Kidney (tissue), 14 donors: ENCODE results near the gene CST3. TPM values are rescaled to one million over a fixed set of nuclear protein-coding genes. Genes with fewer than 3 reads are reported as not detected.

Experiments
- DNase-seq, 5 donors: peaks; one replicate each; pipeline ENCODE4 v3.0.0-alpha.2; 2013 to 2020
- FAIRE-seq: peaks from 2 replicates; lab custom pipeline; 2012; peaks lifted over from hg19 to GRCh38; lab: Jason Lieb, UNC
- H3K27ac ChIP-seq, 2 donors: one replicate each; pipeline ENCODE4 v1.7.0; 2013; ENCODE audit warnings: low read depth in 2 of 2, low read length in 2 of 2, inconsistent platforms in 1 of 2
- H3K27me3 ChIP-seq: one replicate; pipeline ENCODE4 v1.7.1; 2013; ENCODE audit warnings: low read length, inconsistent platforms; ENCODE audit not compliant: control insufficient read depth, insufficient read depth
- H3K36me3 ChIP-seq, 3 donors: one replicate each; pipeline versions ENCODE4 v1.7.0 to v1.7.1; 2013; ENCODE audit warnings: low read length in 3 of 3, control low read depth in 1 of 3, inconsistent platforms in 1 of 3; ENCODE audit not compliant: insufficient read depth in 3 of 3, control insufficient read depth in 2 of 3
- H3K4me1 ChIP-seq, 3 donors: one replicate each; pipeline versions ENCODE4 v1.7.0 to v1.7.1; 2013; ENCODE audit warnings: low read length in 3 of 3, inconsistent platforms in 1 of 3, low read depth in 1 of 3; ENCODE audit not compliant: control insufficient read depth in 2 of 3, insufficient read depth in 2 of 3
- H3K4me3 ChIP-seq, 3 donors: one replicate each; pipeline versions ENCODE4 v1.7.0 to v1.8.1; 2013; ENCODE audit warnings: low read length in 3 of 3, control low read depth in 1 of 3, inconsistent platforms in 1 of 3
- H3K9ac ChIP-seq, 3 donors: one replicate each; pipeline versions ENCODE4 v1.7.0 to v1.7.1; 2013; ENCODE audit warnings: low read length in 3 of 3, control low read depth in 1 of 3, inconsistent platforms in 1 of 3
- H3K9me3 ChIP-seq, 3 donors: one replicate each; pipeline versions ENCODE4 v1.7.0 to v1.7.1; 2013; ENCODE audit warnings: low read length in 3 of 3, control low read depth in 1 of 3, inconsistent platforms in 1 of 3; ENCODE audit not compliant: control insufficient read depth in 2 of 3, insufficient read depth in 1 of 3
- intact Hi-C: fragments of 100-400 bp; cut with DNase I; formaldehyde crosslinking; loops from one replicate; pipeline ENCODE4 v1.11.1; 2022
- polyA plus RNA-seq: library from polyadenylated mRNA; stranded (reverse); fragments of 350-450 nt; fragmentation: Illumina TruSeq; extraction: RNeasy Lipid Tissue Mini Kit (QIAGEN cat#74804); gene quantifications from one replicate; pipeline ENCODE4 v1.2.3, GENCODE V29; 2014; ENCODE audit warnings: low read depth, low replicate concordance; ENCODE audit not compliant: insufficient read depth
- total RNA-seq: library from RNA; stranded (reverse); fragmentation: NEBNext Ultra II Directional; extraction: Animal tissue kit (Norgen Biotek cat#: 25700); gene quantifications from one replicate; pipeline ENCODE4 v1.2.1, GENCODE V29; 2021
- TF ChIP-seq, protein P1 (sequence below): IDR thresholded peaks from 3 replicates; pipeline ENCODE4 v1.5.1; 2012; ENCODE audit warnings: mild to moderate bottlenecking, moderate library complexity, borderline replicate concordance; ENCODE audit not compliant: insufficient read depth; ENCODE audit errors: extremely low read depth
- donor health status: control.
- donor health status: control.
- donor health status: control.
- donor health status: control.
- donor health status: control.
- donor health status: DM: yes; HTN: yes; CAD: no.
- donor health status: Normal renal cell carcinoma (clear cell type).

CST3 gene
- total and polyA plus RNA-seq, 2 donors from 2014 or later: 852 to 942 TPM

GRCh38 chr20:23668477-23668951, 30.8 kb upstream of the CST3 start:
- no peaks in the 10 kb centered on the region for H3K36me3 ChIP-seq
- H3K27ac ChIP-seq: no peak overlapping the region
- no peaks in the 10 kb centered on the region for H3K27me3 ChIP-seq
- no peak overlapping the region for H3K4me3 ChIP-seq
- H3K9me3 ChIP-seq: no peaks in the 10 kb centered on the region
- H3K4me1 ChIP-seq: no peaks in the 10 kb centered on the region
- FAIRE-seq (no peak), DNase-seq (peak in 4 of 5 donors; percentile 65 to 74 (median 71))
- no peak overlapping the region for H3K9ac ChIP-seq
- intact Hi-C loops: no loop called here
- TF ChIP-seq, protein P1, sequence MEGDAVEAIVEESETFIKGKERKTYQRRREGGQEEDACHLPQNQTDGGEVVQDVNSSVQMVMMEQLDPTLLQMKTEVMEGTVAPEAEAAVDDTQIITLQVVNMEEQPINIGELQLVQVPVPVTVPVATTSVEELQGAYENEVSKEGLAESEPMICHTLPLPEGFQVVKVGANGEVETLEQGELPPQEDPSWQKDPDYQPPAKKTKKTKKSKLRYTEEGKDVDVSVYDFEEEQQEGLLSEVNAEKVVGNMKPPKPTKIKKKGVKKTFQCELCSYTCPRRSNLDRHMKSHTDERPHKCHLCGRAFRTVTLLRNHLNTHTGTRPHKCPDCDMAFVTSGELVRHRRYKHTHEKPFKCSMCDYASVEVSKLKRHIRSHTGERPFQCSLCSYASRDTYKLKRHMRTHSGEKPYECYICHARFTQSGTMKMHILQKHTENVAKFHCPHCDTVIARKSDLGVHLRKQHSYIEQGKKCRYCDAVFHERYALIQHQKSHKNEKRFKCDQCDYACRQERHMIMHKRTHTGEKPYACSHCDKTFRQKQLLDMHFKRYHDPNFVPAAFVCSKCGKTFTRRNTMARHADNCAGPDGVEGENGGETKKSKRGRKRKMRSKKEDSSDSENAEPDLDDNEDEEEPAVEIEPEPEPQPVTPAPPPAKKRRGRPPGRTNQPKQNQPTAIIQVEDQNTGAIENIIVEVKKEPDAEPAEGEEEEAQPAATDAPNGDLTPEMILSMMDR: peak; percentile 68

- Histone ChIP-seq H3K27me3 (no peaks in the 10 kb centered on the region), H3K9ac (no peak overlapping the region), H3K36me3 (no peaks in the 10 kb centered on the region), H3K4me1 (no peaks in the 10 kb centered on the region), H3K4me3 (no peak overlapping the region), H3K9me3 (no peaks in the 10 kb centered on the region), H3K27ac (no peak overlapping the region)
- DNase-seq (no peak), FAIRE-seq (no peak)
- intact Hi-C loops: no loop called here
- TF ChIP-seq, protein P1: no peak
Observed at GRCh38 chr20:23667666-23668065, 29.9 kb upstream of the CST3 start.

- FAIRE-seq: no peak
- TF ChIP-seq, protein P1: no peak
- H3K36me3 ChIP-seq: no peaks in the 10 kb centered on the region
- H3K27me3 ChIP-seq: no peaks in the 10 kb centered on the region
- no peak overlapping the region for H3K27ac ChIP-seq
- H3K9me3 ChIP-seq: no peaks in the 10 kb centered on the region
- intact Hi-C loops: no loop called here
- H3K4me3 ChIP-seq: no peak overlapping the region
- no peak for DNase-seq
- no peak overlapping the region for H3K9ac ChIP-seq
- no peaks in the 10 kb centered on the region for H3K4me1 ChIP-seq
Observed at GRCh38 chr20:23666698-23667097, 28.9 kb upstream of the CST3 start.

DNA sequence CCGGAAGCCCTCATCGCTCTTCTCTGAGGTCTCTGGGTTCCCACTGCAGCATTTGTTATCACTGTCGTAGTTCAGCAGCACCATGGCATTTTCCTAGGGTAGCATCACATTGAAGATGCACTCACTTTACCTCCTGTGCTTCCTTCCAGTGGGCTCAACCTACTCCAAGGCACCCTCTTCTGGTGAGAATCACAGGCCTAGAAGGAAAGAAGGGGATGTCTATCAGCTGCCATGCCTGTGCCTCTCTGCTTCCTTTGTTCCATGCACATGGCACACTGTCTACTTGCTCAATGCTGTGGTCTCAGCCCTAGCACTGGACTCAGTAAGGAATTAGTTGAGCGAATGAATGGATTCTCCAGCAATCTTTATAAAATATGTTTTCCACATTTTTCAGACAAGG, 28.4 kb upstream of the CST3 start:
- intact Hi-C loops: no loop called here
- Histone ChIP-seq H3K9ac (no peak overlapping the region), H3K36me3 (no peaks in the 10 kb centered on the region), H3K9me3 (no peaks in the 10 kb centered on the region), H3K4me1 (no peaks in the 10 kb centered on the region), H3K27ac (no peak overlapping the region), H3K4me3 (no peak overlapping the region), H3K27me3 (no peaks in the 10 kb centered on the region)
- DNase-seq: no peak
- no peak for FAIRE-seq
- TF ChIP-seq, protein P1: no peak
